Measurements from ENCODE around the gene TRAK1. TPM values are rescaled to one million over a fixed set of nuclear protein-coding genes. Genes with fewer than 3 reads are reported as not detected.

Gene TRAK1
- total RNA-seq, 1 donor from 2014 or later = 49.6 TPM

DNA sequence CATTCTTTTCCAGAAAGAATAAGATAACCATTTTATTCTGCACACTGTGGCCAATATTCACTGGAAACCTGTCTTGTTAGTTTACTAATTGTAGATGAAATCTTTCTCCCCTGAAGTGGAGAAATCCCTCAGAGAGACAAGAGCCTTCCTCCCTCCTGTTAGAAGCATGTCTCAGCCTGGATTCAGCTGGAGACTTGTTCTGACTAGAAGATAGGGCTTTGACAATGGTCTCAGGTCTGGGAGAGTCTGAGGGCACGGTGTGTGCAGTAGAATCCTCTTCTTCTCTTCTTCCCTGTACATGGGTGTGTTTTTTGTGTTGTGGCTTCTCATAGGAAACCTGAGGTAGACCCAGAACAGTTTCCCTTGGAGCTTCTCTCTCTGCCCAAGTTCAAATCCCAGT is 154.9 kb downstream of the TRAK1 start:
- DNase-seq = no peak
- H3K36me3 ChIP-seq = no peaks in the 10 kb centered on the region
- H3K27ac ChIP-seq = no peak overlapping the region
- no peaks in the 10 kb centered on the region for H3K4me1 ChIP-seq
- no peak overlapping the region for H3K4me3 ChIP-seq
- H3K9me3 ChIP-seq = no peaks in the 10 kb centered on the region
- intact Hi-C loops (cut with DNase I) = loop anchor here (5.0 kb wide), 1 partner anchor 196 kb away; no protein-coding TSS in a partner anchor
- ATAC-seq = no peak
- TF ChIP-seq, protein P1, sequence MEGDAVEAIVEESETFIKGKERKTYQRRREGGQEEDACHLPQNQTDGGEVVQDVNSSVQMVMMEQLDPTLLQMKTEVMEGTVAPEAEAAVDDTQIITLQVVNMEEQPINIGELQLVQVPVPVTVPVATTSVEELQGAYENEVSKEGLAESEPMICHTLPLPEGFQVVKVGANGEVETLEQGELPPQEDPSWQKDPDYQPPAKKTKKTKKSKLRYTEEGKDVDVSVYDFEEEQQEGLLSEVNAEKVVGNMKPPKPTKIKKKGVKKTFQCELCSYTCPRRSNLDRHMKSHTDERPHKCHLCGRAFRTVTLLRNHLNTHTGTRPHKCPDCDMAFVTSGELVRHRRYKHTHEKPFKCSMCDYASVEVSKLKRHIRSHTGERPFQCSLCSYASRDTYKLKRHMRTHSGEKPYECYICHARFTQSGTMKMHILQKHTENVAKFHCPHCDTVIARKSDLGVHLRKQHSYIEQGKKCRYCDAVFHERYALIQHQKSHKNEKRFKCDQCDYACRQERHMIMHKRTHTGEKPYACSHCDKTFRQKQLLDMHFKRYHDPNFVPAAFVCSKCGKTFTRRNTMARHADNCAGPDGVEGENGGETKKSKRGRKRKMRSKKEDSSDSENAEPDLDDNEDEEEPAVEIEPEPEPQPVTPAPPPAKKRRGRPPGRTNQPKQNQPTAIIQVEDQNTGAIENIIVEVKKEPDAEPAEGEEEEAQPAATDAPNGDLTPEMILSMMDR (IDR thresholded peaks at IDR 0.05) = no peak
- H3K27me3 ChIP-seq = no peaks in the 10 kb centered on the region

DNA sequence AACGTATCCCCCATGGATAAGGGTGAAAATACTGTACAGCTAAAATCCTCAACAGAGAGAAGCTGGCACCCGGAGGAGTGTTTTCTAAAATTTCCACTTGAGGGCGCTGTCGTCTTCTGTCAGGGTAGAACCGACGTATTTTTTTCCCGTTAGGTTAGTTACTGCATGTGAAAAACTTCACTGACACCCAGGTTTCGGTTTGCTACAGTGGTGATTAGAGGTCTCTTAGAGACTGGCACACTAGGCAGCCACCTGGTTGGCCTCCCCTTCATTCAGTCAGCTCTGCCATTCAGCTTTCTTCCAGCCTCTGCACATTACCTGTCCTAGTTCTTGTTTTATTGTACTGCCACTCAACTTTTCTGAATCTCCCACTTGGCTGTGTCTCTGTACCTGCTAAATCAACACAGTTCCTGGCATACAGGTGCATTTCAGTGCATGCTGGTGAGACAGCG is 156.4 kb downstream of the TRAK1 start:
- no peak overlapping the region for H3K4me3 ChIP-seq
- intact Hi-C loops (cut with DNase I) = loop anchor here (5.0 kb wide), 1 partner anchor 195 kb away; no protein-coding TSS in a partner anchor
- no peaks in the 10 kb centered on the region for H3K36me3 ChIP-seq
- no peaks in the 10 kb centered on the region for H3K4me1 ChIP-seq
- H3K27ac ChIP-seq = no peak overlapping the region
- no peaks in the 10 kb centered on the region for H3K27me3 ChIP-seq
- ATAC-seq (peak; percentile 85), DNase-seq (no peak)
- no peaks in the 10 kb centered on the region for H3K9me3 ChIP-seq
- TF ChIP-seq, protein P1 (IDR thresholded peaks at IDR 0.05) = peak; percentile 72

DNA sequence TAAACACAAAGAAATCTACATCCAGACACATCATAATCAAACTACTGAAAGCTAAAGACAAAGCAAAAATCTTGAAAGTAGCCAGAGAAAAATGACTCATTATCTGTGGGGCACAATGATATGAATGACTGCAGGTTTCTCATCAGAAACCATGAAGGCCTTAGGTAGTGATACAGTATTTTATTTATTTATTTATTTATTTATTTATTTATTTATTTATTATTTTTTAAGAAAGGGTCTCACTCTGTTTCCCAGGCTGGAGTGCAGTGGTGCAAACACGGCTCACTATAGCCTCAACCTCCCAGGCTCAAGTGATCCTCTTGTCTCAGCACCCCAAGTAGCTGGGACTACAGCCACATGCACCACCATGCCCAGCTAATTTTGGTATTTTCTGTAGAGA is 159.6 kb downstream of the TRAK1 start:
- Histone ChIP-seq H3K36me3 (no peaks in the 10 kb centered on the region), H3K4me3 (no peak overlapping the region), H3K9me3 (no peaks in the 10 kb centered on the region), H3K4me1 (no peaks in the 10 kb centered on the region), H3K27ac (no peak overlapping the region), H3K27me3 (no peaks in the 10 kb centered on the region)
- no peak for DNase-seq
- no peak for ATAC-seq
- TF ChIP-seq, protein P1 (IDR thresholded peaks at IDR 0.05) = no peak
- intact Hi-C loops (cut with DNase I) = no loop called here

DNA sequence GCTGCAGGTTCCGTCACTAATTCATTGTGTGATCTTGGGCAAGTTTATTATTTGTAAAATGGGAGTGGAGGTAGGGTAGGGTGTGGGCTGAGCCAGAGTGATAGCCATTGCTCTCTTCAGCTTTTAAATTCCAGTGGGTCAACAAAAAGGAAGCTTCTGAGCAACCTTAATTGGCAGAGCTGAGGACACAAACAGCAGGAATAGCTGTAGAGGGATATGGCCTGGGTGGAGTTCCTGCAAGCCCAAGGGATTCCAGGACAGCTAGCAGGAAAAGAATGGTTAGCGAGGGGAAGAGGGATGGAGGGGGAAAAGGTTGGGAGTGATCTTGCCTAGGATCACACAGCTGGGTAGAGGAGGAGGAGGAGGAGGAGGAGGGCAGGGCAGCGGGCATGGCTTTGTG is 163.4 kb downstream of the TRAK1 start:
- Histone ChIP-seq H3K27ac (no peak overlapping the region), H3K9me3 (no peaks in the 10 kb centered on the region), H3K4me1 (no peaks in the 10 kb centered on the region), H3K27me3 (no peaks in the 10 kb centered on the region), H3K4me3 (no peak overlapping the region), H3K36me3 (no peaks in the 10 kb centered on the region)
- ATAC-seq (no peak), DNase-seq (no peak)
- TF ChIP-seq, protein P1 (IDR thresholded peaks at IDR 0.05) = no peak
- intact Hi-C loops (cut with DNase I) = no loop called here

DNA sequence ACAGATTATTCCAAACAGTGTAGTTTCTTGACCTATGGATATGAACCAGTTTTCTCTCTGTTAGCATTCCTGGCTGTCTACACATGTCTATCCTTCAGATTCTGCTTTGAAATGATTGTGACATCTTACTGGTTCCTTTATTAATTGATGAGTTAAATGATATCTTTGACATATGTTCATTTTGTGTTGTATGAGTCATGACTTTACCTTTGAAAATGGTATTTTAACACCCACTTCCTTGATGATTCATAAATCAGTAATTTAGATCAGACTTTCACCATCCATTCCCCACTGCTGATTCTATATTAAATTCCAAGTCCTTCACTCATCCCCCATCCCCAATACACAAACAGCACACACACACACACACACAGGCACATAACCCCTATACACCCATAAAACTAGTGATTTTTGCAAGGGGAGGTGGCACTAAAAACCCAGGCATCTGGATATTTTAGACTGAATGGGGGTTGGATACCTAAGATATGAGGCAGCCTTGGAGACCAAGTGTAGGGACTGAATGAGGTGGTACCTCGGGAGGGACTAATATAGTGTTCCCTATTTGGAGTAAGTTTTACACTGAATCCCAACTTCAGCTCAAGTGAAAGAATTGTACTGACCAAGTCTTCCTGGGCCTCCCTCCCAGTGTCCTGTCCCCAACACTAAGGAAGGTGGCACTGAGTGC is 165.1 kb downstream of the TRAK1 start:
- no peak overlapping the region for H3K27ac ChIP-seq
- ATAC-seq (no peak), DNase-seq (no peak)
- peaks cover 8% of the 10 kb centered on the region for H3K27me3 ChIP-seq
- no peak overlapping the region for H3K4me3 ChIP-seq
- no peaks in the 10 kb centered on the region for H3K4me1 ChIP-seq
- no peaks in the 10 kb centered on the region for H3K9me3 ChIP-seq
- no peaks in the 10 kb centered on the region for H3K36me3 ChIP-seq
- intact Hi-C loops (cut with DNase I) = no loop called here
- TF ChIP-seq, protein P1 (IDR thresholded peaks at IDR 0.05) = no peak

Data from upper lobe of right lung (tissue), 1 donor.